Small intestine (tissue), 7 donors: Measurements from ENCODE around the gene NDUFB6. TPM values are rescaled to one million over a fixed set of nuclear protein-coding genes. Genes with fewer than 3 reads are reported as not detected.
A peak's percentile ranks its signal among the peaks of the same experiment; 100 is the strongest.

ENCODE experiments used
- DNase-seq, 2 donors: peaks; one replicate each; pipeline versions ENCODE4 v3.0.0 to v3.0.0-alpha.2; 2013
- FAIRE-seq: peaks from 2 replicates; lab custom pipeline; 2012; peaks lifted over from hg19 to GRCh38; lab: Jason Lieb, UNC
- H3K27ac ChIP-seq, 3 donors: one replicate each; pipeline ENCODE4 v1.5.1; 2013; ENCODE audit warnings: low read length in 2 of 3, mild to moderate bottlenecking in 2 of 3, control low read depth in 1 of 3, inconsistent platforms in 1 of 3, low read depth in 1 of 3, moderate library complexity in 1 of 3
- H3K27me3 ChIP-seq, 3 donors: one replicate each; pipeline ENCODE4 v1.6.1; 2013; ENCODE audit warnings: low read length in 3 of 3, inconsistent platforms in 1 of 3; ENCODE audit not compliant: control insufficient read depth in 3 of 3, insufficient read depth in 3 of 3
- H3K36me3 ChIP-seq, 3 donors: one replicate each; pipeline ENCODE4 v1.6.1; 2013; ENCODE audit warnings: low read length in 3 of 3, inconsistent platforms in 1 of 3, low read depth in 1 of 3, mild to moderate bottlenecking in 1 of 3, moderate library complexity in 1 of 3; ENCODE audit not compliant: control insufficient read depth in 3 of 3, insufficient read depth in 2 of 3
- H3K4me1 ChIP-seq, 3 donors: one replicate each; pipeline ENCODE4 v1.6.1; 2013; ENCODE audit warnings: low read length in 2 of 3, inconsistent platforms in 1 of 3, low read depth in 1 of 3, mild to moderate bottlenecking in 1 of 3, moderate library complexity in 1 of 3; ENCODE audit not compliant: control insufficient read depth in 3 of 3, insufficient read depth in 2 of 3
- H3K4me3 ChIP-seq, 3 donors: one replicate each; pipeline ENCODE4 v1.5.1; 2013; ENCODE audit warnings: low read length in 3 of 3, control low read depth in 1 of 3, inconsistent platforms in 1 of 3, low read depth in 1 of 3, mild to moderate bottlenecking in 1 of 3, moderate library complexity in 1 of 3
- H3K9me3 ChIP-seq, 2 donors: one replicate each; pipeline ENCODE4 v1.6.1; 2013; ENCODE audit warnings: low read depth in 1 of 2, low read length in 1 of 2; ENCODE audit not compliant: control insufficient read depth in 2 of 2, insufficient read depth in 1 of 2
- WGBS, 3 donors: extraction: QIAGEN DNeasy Blood & Tissue Kit; methylation state at CpG; one replicate each; pipeline ENCODE4 v1.1.7; 2013; 5-methylcytosine and 5-hydroxymethylcytosine counted together
- polyA plus RNA-seq, 4 donors: library from polyadenylated mRNA; stranded (reverse) in 3 of 4; unstranded in 1 of 4; fragments of 200-250 nt in 3 of 4; fragments of 120-200 nt in 1 of 4; gene quantifications; one replicate each; pipeline versions ENCODE4 v1.2.1 to v1.2.3, GENCODE V29; 2013
- donor health status: healthy with polysubstance abuse.
- donor health status: control.
- donor health status: control.
- donor health status: Bipolar disorder and iron deficiency.
- donor health status: healthy.

The NDUFB6 gene
- polyA plus RNA-seq, 4 donors, result 46.6 to 78.7 (median 61.9) TPM

- peak; percentile 71 to 75 for DNase-seq
Observed at GRCh38 chr9:32579706-32580331, 6.9 kb upstream of the NDUFB6 start.

DNA sequence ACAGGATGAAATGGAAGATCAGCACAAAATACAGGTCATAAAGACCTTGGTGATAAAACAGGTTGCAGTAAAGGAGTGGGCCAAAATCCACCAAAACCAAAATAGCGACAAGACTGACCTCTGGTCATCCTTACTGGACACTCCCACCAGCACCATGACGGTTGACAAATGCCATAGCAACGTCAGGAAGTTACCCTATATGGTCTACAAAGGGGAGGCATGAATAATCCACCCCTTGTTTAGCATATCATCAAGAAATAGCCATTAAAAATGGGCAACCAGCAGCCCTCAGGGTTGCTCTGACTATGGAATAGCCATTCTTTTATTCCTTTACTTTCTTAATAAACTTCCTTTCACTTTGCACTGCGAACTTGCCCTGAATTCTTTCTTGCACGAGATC, 6.0 kb upstream of the NDUFB6 start:
- Histone ChIP-seq H3K36me3 (no peaks in the 10 kb centered on the region), H3K9me3 (no peaks in the 10 kb centered on the region), H3K27me3 (peaks cover 0 to 4% (median 0%) of the 10 kb centered on the region in 3 donors), H3K27ac (no peak overlapping the region), H3K4me3 (no peak overlapping the region), H3K4me1 (no peaks in the 10 kb centered on the region)
- 49 to 60% (median 56%) methylated on average over 5 of the region's 5 CpGs for WGBS, 3 donors
- DNase-seq (no peak), FAIRE-seq (no peak)

More at GRCh38 chr9:32579706-32580331, 6.9 kb upstream of the NDUFB6 start:
- Histone ChIP-seq H3K27ac (no peak overlapping the region), H3K9me3 (no peaks in the 10 kb centered on the region), H3K36me3 (no peaks in the 10 kb centered on the region), H3K27me3 (peaks cover 0 to 4% (median 0%) of the 10 kb centered on the region in 3 donors), H3K4me3 (no peak overlapping the region), H3K4me1 (no peaks in the 10 kb centered on the region)
- FAIRE-seq, result peak; percentile 92
- 12 to 18% (median 18%) methylated on average over 4 of the region's 4 CpGs for WGBS, 3 donors

DNA sequence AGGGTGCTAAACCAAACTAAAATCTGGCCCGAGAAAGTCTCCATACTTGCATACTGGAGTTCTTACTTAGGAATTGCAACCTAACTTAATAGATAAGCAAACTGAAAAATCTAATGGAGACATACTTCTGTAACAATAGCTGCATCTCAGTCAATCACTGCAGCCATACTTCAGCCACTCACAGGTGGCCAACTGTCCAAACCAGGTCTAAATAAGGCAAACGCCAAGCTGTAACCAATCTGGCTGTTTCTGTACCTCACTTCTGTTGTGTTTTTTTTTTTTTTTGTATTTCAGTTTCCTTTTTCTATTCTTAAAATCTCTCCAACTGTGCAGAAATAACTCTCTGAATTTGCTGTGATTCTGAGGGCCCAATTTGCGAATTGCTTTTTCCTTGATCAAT, 4.4 kb upstream of the NDUFB6 start:
- DNase-seq (no peak), FAIRE-seq (no peak)
- no peaks in the 10 kb centered on the region for H3K36me3 ChIP-seq
- no peak overlapping the region for H3K4me3 ChIP-seq
- WGBS, 3 donors, result 83 to 87% (median 85%) methylated on average over 3 of the region's 3 CpGs
- peaks cover 0 to 4% (median 0%) of the 10 kb centered on the region in 3 donors for H3K27me3 ChIP-seq
- H3K4me1 ChIP-seq, result no peaks in the 10 kb centered on the region
- no peaks in the 10 kb centered on the region for H3K9me3 ChIP-seq
- H3K27ac ChIP-seq, result no peak overlapping the region

- Histone ChIP-seq H3K36me3 (peaks cover 0 to 4% (median 0%) of the 10 kb centered on the region in 3 donors), H3K27me3 (peaks cover 0 to 4% (median 0%) of the 10 kb centered on the region in 3 donors), H3K4me1 (peaks cover 0 to 5% (median 0%) of the 10 kb centered on the region in 3 donors), H3K4me3 (no peak overlapping the region), H3K9me3 (no peaks in the 10 kb centered on the region), H3K27ac (no peak overlapping the region)
- FAIRE-seq (no peak), DNase-seq (no peak)
- WGBS, 3 donors, result 19 to 68% (median 22%) methylated on average over 1 of the region's 1 CpG
Observed at GRCh38 chr9:32574858-32575257, 1.9 kb upstream of the NDUFB6 start.

DNA sequence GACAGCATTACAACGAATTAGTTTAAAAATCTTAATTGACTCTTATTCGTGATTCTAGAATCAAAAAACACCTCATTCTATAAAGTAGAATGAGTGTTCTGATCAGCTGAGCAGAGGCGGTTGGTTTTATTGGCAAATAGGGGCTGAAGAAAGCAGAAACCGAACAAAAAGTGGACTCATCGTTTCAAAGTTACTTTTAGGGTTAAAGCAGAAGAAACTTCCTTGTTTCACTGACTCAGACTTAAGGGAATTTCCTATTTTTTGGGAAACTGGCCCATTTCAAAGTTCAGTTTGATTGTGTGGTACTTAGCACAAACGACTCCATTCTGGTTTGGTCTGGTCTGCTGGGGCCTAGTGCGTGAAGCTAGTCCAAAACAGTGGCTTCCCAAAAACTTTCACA, 862 bp upstream of the NDUFB6 start:
- Histone ChIP-seq H3K36me3 (peaks cover 0 to 11% (median 0%) of the 10 kb centered on the region in 3 donors), H3K4me1 (peaks cover 0 to 5% (median 0%) of the 10 kb centered on the region in 3 donors), H3K27ac (no peak overlapping the region), H3K9me3 (no peaks in the 10 kb centered on the region), H3K4me3 (no peak overlapping the region), H3K27me3 (peaks cover 0 to 3% (median 0%) of the 10 kb centered on the region in 3 donors)
- FAIRE-seq (no peak), DNase-seq (no peak)
- 86 to 88% (median 87%) methylated on average over 7 of the region's 7 CpGs for WGBS, 3 donors

DNA sequence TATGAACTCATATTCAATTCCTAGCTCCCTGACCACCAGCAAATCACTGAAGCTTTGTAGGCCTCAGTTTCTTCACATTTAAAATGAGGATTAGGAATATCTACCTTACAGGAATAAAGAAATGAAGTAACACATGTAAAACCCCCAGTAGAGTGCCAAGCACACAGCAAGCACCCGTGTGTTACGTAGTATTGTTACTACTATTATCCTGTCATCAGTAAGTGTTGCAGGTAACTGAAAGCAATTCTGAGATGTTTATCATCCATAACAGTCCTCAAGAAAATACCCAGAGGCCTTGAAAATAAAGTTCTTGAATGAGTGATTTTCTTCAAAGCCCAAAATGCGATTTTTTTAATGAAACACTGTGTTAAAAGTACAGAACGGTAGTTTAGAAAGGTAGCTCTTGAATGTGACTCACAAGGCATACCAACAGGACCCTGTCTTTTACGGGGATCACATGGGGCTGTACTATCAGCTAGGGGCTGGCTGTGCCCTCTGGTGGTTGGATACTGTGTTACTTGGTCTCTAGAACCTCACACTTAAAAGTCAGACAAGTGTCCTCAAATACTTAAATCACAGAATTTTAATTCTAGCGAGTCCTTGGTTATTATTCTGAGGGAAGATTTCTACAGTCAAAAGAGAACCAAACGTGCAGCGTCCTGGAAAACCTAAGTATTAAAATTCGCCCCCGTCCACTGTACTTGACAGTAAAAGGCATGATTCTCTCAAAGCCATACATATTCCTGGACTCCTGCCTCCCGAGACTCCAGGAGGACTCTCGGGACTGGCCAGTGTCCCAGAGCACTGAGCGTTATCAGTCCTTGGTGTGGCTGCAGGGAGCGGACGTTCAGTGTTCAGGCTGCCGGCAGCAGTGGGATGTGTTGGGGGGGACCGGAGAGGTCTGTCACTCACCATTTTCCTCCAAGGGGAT, 725 bp downstream of the NDUFB6 start:
- Histone ChIP-seq H3K36me3 (peaks cover 0 to 17% (median 0%) of the 10 kb centered on the region in 3 donors), H3K27me3 (no peaks in the 10 kb centered on the region), H3K9me3 (no peaks in the 10 kb centered on the region), H3K4me1 (peaks cover 0 to 5% (median 0%) of the 10 kb centered on the region in 3 donors), H3K27ac (peak overlapping the region; percentile 78 to 99 (median 96)), H3K4me3 (peak overlapping the region; percentile 76 to 97 (median 88))
- FAIRE-seq (peak; percentile 57), DNase-seq (peak; percentile 88 to 90)
- WGBS, 3 donors, result 0 to 2% (median 1%) methylated on average over 17 of the region's 17 CpGs

- no peak overlapping the region for H3K27ac ChIP-seq
- H3K27me3 ChIP-seq, result no peaks in the 10 kb centered on the region
- peaks cover 0 to 33% (median 4%) of the 10 kb centered on the region in 3 donors for H3K36me3 ChIP-seq
- H3K4me1 ChIP-seq, result peaks cover 0 to 7% (median 0%) of the 10 kb centered on the region in 3 donors
- DNase-seq (no peak), FAIRE-seq (no peak)
- no peaks in the 10 kb centered on the region for H3K9me3 ChIP-seq
- 92 to 94% (median 92%) methylated on average over 4 of the region's 4 CpGs for WGBS, 3 donors
- H3K4me3 ChIP-seq, result no peak overlapping the region
Observed at GRCh38 chr9:32570262-32570661, 2.7 kb downstream of the NDUFB6 start.

DNA sequence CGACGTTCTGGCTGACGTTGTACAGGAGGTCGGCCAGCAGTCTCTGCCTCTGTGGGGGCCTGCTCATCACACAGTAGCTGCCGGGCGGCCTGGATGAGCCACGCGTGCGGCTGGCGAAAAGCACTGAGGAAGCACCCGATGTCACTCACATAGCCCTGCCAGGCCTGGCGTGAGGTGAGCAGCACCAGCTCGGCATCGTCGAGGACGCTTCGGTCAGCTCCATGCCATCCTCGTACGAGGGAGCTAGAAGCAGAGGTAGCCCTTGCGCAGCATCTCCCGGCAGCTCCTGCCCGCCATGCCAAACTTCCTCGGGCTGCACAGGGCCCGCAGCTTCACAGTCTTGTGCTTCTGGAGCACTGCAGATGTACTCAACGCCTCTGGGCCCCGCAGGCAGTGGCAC, 6.2 kb downstream of the NDUFB6 start:
- Histone ChIP-seq H3K27ac (no peak overlapping the region), H3K4me3 (no peak overlapping the region), H3K9me3 (no peaks in the 10 kb centered on the region), H3K27me3 (no peaks in the 10 kb centered on the region), H3K36me3 (peaks cover 2 to 38% (median 4%) of the 10 kb centered on the region in 3 donors), H3K4me1 (peaks cover 0 to 10% (median 0%) of the 10 kb centered on the region in 3 donors)
- no peak for DNase-seq
- no peak for FAIRE-seq
- 96 to 97% (median 97%) methylated on average over 25 to 26 of the region's 26 CpGs for WGBS, 3 donors
